Skeletal muscle satellite cell (primary cell): ENCODE measurements around the gene POLR1C.
"Not testable (repeated sequence)": the region's sequence is repeated elsewhere in the genome, so short reads cannot be mapped to it uniquely, and the experiment has no call there.

Experiments used
- H3K27me3 ChIP-seq: 2 replicates; pipeline ENCODE4 v1.7.0; 2013; ENCODE audit warnings: low read length; ENCODE audit not compliant: control insufficient read depth, insufficient read depth
- H3K36me3 ChIP-seq: 2 replicates; pipeline ENCODE4 v1.7.0; 2013; ENCODE audit warnings: mild to moderate bottlenecking, control low read depth, low read length; ENCODE audit not compliant: insufficient read depth
- H3K4me1 ChIP-seq: 2 replicates; pipeline ENCODE4 v1.7.0; 2013; ENCODE audit warnings: low read length; ENCODE audit not compliant: control insufficient read depth, insufficient read depth
- H3K4me2 ChIP-seq: 2 replicates; pipeline ENCODE4 v1.7.0; 2013; ENCODE audit warnings: mild to moderate bottlenecking, low read length
- H3K4me3 ChIP-seq: 2 replicates; pipeline ENCODE4 v1.7.0; 2013; ENCODE audit warnings: low read length
- H3K9ac ChIP-seq: 2 replicates; pipeline ENCODE4 v1.7.0; 2013; ENCODE audit warnings: mild to moderate bottlenecking, low read depth, low read length, moderate library complexity
- H3K9me3 ChIP-seq: replicated peaks from 2 replicates; pipeline ENCODE4 v1.7.0; 2013; ENCODE audit warnings: mild to moderate bottlenecking, control low read depth, low read length

The POLR1C gene

DNA sequence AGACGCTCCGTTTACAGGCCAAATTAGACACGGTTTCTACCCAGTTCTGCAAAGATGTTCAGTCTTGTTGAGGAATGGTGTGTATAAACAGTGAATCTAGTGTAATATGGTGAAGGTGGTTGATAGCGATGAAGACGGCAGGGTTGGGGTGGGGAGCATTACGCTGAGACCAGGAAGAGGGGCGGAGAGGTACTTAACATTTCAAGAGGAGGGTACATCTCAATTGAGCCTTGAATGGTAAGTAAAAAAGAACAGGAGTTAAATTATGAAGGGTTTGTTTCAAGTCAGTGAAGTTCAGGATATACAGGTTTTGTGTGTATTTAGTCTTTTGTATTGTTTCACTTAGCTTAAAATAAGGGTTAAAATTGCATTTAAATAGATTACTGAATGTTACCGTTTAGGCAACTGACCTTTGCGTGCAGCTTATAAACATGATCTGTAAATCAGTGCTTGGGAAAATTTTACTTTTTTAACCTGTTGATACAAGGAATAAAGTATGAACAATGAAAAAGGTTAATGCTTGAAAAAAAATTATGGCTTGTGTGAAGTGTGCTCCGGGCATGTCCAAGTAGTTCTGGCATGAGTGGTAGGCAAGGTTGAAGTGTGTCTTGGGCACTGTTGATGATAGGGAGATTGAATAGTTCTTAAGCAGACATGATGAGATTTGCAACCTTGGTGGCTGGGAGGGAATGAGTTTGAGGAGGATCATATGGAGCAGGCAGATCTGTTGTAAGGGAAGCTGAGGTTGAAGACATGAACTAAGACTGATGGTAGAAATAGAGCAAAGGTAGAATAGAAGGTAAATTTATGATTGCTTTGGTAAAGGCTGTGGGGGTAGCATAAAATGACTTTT, 842 bp downstream of the POLR1C start:
- peaks cover 19% of the 10 kb centered on the region for H3K4me1 ChIP-seq
- peak overlapping the region; percentile 86 for H3K4me3 ChIP-seq
- H3K27me3 ChIP-seq = no peaks in the 10 kb centered on the region
- no peaks in the 10 kb centered on the region for H3K9me3 ChIP-seq
- peak overlapping the region; percentile 86 for H3K4me2 ChIP-seq
- peaks cover 62% of the 10 kb centered on the region for H3K36me3 ChIP-seq
- peak overlapping the region; percentile 96 for H3K9ac ChIP-seq

DNA sequence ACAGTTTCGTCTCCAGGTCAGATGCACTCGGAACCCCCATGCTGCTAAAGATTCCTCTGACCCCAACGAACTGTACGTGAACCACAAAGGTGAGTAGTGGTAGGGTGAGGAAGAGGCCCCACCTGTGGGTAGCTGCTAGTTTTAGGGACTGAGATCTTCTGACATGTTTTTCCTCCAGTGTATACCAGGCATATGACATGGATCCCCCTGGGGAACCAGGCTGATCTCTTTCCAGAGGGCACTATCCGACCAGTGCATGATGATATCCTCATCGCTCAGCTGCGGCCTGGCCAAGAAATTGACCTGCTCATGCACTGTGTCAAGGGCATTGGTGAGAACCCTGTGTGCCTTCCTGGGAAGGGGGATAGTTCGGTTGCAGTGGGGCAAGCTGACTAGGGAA, 3.2 kb downstream of the POLR1C start:
- Histone ChIP-seq H3K9ac (no peak overlapping the region), H3K4me2 (no peak overlapping the region), H3K4me1 (peaks cover 18% of the 10 kb centered on the region), H3K36me3 (peaks cover 65% of the 10 kb centered on the region), H3K27me3 (no peaks in the 10 kb centered on the region), H3K9me3 (no peaks in the 10 kb centered on the region), H3K4me3 (no peak overlapping the region)

DNA sequence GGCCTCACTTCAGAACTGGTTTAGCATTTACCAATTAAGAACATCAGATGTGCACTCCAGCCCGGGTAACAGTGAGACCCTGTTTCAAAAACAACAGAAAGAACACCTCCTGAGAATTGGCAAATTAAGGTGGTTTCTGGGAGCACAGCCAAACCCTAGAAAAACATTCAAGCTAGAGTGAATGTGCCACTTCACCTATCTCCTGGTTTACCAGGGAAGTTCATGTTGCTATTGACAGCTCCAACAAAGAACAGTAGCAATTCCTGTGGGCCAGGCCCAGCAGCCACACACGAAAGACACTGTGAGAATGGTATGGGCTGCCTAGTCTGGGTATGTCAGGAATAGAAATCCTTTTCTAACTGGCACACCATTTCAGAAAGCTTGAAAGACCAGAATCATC, 4.9 kb downstream of the POLR1C start:
- Histone ChIP-seq H3K4me3 (no peak overlapping the region), H3K36me3 (peaks cover 73% of the 10 kb centered on the region), H3K9me3 (no peaks in the 10 kb centered on the region), H3K27me3 (no peaks in the 10 kb centered on the region), H3K4me1 (peaks cover 9% of the 10 kb centered on the region), H3K9ac (no peak overlapping the region), H3K4me2 (no peak overlapping the region)

DNA sequence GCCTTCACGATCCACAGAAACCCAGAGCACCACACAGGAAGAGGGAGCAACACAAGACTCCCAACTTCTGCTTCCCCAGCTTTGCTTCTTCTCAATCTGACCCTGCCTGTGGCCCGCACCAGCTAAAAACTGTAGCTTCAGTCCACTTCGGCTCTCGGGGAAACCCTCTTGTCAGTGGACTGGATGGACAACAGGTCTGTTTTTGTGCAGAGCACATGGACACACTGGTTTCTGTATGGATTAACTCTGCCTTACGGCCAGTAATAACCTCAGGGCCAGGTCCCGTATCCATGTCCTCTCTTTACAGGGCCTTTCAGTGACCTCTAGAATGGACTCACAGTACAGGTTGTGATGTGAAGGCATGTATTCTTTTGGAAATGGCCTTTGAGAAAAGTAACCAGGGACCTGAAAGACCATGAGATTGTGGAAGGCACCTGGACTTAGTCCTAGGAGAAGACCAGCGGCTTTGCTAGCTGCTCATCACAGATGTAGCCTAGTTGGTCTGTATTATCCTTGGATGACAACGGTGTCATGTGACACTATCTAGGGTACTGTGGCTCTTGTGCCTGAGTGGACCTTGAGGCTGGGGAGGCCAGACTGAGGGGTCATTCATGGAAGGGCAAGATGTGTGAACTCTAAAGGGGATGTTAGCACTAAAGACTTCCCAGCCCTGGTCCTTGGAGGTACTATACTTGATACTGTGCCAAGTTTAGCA, 5.8 kb downstream of the POLR1C start:
- Histone ChIP-seq H3K9ac (no peak overlapping the region), H3K4me1 (peaks cover 9% of the 10 kb centered on the region), H3K4me3 (no peak overlapping the region), H3K4me2 (no peak overlapping the region), H3K27me3 (no peaks in the 10 kb centered on the region), H3K36me3 (peaks cover 82% of the 10 kb centered on the region), H3K9me3 (no peaks in the 10 kb centered on the region)

DNA sequence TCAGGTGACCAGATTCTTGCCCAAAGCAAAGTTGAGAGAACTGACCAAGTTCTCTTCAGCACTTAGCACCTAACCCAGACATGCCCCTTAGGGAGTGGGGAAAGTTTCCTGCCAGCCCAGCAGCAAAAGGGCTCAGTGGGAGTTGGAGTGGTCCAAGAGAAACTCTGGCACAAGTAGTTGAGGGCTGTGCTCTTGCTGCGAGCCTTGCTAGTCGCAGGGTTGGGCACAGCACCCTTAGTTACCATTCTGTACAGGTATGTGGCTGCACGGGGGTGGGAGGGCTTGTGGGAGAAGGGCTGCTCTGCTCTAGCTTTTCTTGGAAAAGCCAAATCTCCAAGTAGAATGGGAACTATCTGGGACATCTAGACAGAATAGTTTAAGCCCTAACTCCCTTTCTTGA, 6.4 kb downstream of the POLR1C start:
- no peaks in the 10 kb centered on the region for H3K9me3 ChIP-seq
- no peak overlapping the region for H3K9ac ChIP-seq
- no peak overlapping the region for H3K4me2 ChIP-seq
- peaks cover 3% of the 10 kb centered on the region for H3K4me1 ChIP-seq
- no peak overlapping the region for H3K4me3 ChIP-seq
- H3K27me3 ChIP-seq = no peaks in the 10 kb centered on the region
- peaks cover 88% of the 10 kb centered on the region for H3K36me3 ChIP-seq

DNA sequence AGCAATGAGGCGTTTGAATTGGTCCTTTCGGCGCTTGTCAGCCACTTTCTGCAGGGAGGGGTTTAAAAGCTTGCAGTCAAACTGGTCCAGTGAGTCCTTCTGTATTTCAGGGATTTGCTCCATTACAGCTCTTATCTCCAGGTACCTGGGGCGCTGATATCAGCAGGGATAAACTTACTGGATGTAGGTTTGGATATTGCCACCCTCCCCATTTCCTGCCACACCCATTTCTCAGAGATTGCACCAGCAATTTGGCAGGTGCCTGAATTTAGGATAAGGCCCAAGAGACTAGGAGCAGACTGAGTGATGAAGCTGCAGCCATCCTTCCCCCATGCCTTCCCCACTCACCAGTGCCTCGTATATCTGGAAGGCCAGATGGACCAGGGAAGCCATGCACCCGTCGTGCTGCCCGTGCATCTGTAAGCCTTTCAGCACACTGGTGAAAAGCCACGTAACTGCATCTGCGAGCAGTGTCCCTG, 7.6 kb downstream of the POLR1C start:
- no peaks in the 10 kb centered on the region for H3K27me3 ChIP-seq
- H3K4me1 ChIP-seq = no peaks in the 10 kb centered on the region
- no peak overlapping the region for H3K4me3 ChIP-seq
- H3K36me3 ChIP-seq = peaks cover 91% of the 10 kb centered on the region
- H3K9ac ChIP-seq = no peak overlapping the region
- no peak overlapping the region for H3K4me2 ChIP-seq
- H3K9me3 ChIP-seq = no peaks in the 10 kb centered on the region

DNA sequence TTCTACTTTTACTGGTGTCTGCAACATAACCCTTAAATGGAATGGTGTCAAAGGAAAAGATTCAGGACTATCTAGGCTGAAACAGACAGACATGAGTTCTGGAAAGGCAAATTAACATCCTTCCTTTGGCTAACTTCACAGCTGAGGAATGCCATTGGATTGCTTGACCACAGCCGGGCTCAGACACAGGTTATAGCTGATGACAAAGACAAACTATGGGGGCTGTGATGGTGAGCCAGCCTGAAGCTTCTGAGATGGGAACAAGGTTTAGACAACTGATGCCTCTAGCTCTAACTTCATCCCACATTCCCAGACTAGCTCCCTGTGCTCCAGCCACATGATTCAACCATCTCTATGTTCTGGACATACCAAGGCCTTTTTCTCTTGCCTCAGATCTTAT, 15.3 kb downstream of the POLR1C start:
- Histone ChIP-seq H3K9me3 (no peaks in the 10 kb centered on the region), H3K4me2 (no peak overlapping the region), H3K27me3 (no peaks in the 10 kb centered on the region), H3K4me3 (no peak overlapping the region), H3K4me1 (no peaks in the 10 kb centered on the region), H3K36me3 (peaks cover 52% of the 10 kb centered on the region), H3K9ac (no peak overlapping the region)

DNA sequence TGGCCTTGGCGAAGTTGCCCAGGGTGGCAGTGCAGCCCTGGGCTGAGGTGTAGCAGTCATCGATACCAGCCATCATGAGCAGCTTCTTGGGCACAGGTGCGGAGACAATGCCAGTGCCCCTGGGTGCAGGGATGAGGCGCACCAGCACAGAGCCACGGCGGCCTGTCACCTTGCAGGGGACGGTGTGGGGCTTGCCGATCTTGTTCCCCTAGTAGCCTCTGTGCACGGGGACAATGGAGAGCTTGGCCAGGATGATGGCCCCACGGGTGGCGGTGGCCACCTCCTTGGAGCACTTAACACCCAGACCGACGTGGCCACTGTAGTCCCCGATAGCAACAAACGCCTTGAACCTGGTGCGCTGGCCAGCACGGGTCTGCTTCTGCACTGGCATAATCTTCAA, 22.1 kb downstream of the POLR1C start:
- H3K9ac ChIP-seq, H3K4me3 ChIP-seq, H3K4me1 ChIP-seq, H3K27me3 ChIP-seq, H3K4me2 ChIP-seq, H3K9me3 ChIP-seq: not testable (repeated sequence)
- peaks cover 31% of the 10 kb centered on the region for H3K36me3 ChIP-seq

DNA sequence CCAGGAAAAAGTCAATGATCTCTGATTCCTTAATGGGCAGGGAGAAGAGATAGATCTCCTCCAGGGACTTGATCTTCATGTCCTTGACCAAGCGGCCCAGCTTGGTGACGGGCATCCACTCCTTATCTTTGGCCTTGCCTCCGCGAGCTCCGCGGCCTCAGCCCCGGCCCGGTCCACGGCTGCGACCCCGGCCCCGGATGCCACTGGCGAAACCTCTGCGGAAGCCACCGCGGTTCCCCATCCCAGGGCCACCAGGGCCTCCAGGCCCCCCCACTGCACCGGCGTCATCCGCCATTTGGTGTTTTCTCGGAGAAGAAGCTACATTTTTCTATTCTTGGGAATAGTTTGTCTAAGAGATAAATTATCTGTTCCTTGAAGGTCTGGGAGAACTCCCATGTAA, 22.5 kb downstream of the POLR1C start:
- H3K4me1 ChIP-seq, H3K9me3 ChIP-seq, H3K4me2 ChIP-seq, H3K9ac ChIP-seq, H3K4me3 ChIP-seq, H3K27me3 ChIP-seq: not testable (repeated sequence)
- H3K36me3 ChIP-seq = peaks cover 29% of the 10 kb centered on the region

DNA sequence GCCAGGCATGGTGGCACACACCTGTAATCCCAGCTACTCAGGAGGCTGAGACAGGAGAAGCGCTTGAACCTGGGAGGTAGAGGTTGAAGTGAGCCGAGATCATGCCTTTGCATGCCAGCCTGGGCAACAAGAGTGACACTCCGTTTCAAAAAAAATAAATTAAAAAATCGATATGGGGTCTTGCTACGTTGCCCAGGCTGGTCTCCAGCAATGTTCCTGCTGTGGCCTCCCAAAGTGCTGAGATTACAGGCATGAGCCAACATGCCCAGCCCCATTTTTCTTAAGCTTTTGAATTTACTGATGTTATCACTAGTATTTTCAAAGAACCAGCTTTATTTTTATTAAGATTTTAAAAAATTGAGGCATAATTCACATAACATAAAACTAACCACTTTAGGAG, 23.6 kb downstream of the POLR1C start:
- Histone ChIP-seq H3K4me3 (no peak overlapping the region), H3K4me1 (no peaks in the 10 kb centered on the region), H3K4me2 (no peak overlapping the region), H3K9ac (no peak overlapping the region), H3K9me3 (no peaks in the 10 kb centered on the region), H3K27me3 (no peaks in the 10 kb centered on the region), H3K36me3 (peaks cover 32% of the 10 kb centered on the region)

DNA sequence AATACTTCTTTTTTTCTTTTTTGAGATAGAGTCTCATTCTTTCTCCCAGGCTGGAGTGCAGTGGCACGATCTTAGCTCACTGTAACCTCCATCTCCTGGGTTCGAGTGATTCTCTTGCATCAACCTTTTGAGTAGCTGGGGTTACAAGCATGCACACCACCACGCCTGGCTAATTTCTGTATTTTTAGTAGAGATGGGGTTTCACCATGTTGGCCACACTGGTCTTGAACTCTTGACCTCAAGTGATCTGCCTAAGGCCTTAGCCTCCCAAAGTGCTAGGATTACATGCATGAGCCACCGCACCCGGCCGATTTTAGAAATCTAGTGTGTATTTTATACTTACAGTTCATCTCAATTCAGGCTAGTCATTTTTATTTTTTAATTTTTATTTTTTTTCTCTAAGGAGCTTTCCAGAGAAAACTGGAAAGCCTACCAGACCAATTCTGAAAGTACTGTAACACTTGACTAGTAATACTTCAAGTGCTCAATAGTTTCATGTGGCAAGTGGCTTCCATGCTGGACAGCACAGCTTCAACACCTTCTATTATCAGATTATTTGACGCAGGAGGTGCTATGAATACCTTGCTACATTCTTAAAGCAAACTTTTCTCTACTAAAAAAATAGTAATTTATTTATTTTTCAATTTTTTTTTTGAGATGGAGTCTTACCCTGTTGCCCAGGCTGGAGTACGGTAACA, 25.0 kb downstream of the POLR1C start:
- no peaks in the 10 kb centered on the region for H3K9me3 ChIP-seq
- no peak overlapping the region for H3K4me2 ChIP-seq
- no peak overlapping the region for H3K9ac ChIP-seq
- no peaks in the 10 kb centered on the region for H3K27me3 ChIP-seq
- H3K4me1 ChIP-seq = no peaks in the 10 kb centered on the region
- H3K4me3 ChIP-seq = no peak overlapping the region
- peaks cover 45% of the 10 kb centered on the region for H3K36me3 ChIP-seq
